Brain pericyte (primary cell): ENCODE data around the gene LZTFL1.

Experiments used
- DNase-seq: peaks from one replicate; pipeline ENCODE4 v3.0.0-alpha.2; 2012; ENCODE audit warnings: low read depth, low spot score

The LZTFL1 gene

DNA sequence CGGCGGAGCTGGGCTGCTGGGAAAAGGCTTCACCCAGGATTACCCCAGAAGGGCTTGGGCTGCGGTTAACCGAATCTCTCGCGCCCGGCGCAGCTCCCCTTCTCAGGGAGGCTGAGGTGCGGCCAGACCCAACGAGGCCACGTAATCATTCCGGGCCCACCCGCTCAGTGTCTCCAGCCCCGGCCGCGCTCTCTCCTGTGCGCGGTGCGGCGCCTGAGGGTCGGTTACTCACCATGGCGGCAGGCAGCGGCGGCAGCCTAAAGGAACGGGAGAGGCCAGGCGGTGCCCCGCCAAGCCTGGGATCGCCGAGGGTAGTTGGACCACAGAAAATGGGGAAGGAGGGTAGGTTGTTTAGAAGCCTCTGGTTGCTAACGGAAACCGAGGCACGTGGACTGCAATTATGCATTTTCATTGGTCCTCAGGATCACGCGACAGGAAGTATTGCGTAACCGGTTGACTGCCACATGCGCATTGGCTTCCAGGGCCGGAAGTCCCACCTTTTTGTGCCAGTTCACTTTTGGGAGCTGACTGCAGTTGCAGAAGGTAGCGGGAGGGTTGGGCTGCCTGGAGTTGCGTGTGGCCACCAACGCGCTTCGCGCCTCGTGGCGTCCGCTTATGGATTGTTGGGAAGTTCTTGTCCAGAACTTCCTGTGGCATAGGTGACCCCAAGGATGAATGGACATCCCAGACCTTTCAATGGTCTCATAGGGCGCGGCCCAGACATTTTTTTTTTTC lies at the start of gene LZTFL1:
Gene LZTFL1 (minus strand): TSS at position 363 of the 735 bp plus-strand sequence. CDS start 128 bp downstream, at position 235.
- peak; percentile 90 for DNase-seq

GRCh38 chr3:45890405-45890804 lies 48.5 kb upstream of the LZTFL1 start:
- no peak for DNase-seq

DNA sequence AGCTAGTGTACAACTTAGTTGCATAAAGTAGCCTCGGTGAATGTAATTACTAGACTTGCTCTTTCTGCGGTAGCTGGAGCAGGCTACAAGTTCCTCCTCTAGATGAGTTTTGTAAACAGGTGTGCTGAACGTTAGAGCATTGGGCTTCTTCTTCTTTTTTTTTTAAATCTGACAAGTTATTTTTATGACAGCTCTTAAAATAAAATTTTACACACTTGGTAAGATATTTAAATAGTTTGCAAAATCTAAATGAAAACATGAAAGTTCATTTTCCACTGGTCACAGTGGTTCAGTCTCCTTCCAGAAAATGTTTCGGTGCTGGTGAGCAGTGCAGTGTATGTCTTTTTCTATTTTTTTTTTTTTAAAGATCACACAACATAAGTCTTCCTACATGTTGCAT lies 47.4 kb upstream of the LZTFL1 start:
- no peak for DNase-seq

DNA sequence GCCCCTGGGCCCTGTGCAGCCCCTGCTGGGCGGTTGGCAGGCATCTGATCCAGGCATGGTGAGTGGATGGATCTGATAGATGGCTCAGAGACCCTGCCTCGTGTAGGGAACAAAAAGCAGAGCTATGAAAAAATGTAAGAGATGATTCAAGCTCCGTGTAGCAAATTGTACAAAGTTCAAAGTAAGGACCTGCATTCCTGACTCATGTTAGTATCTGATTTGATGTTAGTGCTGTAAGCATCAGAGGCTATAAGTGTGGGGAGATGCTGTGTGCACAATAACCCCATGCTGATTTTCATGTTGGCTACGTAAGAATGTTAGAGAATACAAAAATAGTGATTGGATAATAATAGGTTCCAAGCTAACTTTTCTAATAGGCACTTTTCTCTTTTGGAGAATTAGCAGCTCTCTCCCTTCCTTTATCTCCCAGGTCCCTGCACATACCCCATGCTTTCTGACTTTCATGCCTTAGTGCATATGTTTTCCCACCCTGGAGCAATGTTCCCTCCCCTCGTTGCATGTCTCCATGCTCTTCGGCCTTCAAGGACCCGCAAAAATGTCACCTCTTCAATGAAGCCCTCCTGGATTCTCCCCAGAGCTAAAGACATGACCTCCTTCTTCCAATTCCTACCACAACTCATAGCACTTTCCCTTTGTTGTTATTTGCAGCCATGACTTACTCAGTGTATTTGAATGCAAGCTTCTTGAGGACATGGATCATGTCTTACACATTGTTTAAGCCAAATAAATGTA lies 46.0 kb upstream of the LZTFL1 start:
- DNase-seq, result no peak

DNA sequence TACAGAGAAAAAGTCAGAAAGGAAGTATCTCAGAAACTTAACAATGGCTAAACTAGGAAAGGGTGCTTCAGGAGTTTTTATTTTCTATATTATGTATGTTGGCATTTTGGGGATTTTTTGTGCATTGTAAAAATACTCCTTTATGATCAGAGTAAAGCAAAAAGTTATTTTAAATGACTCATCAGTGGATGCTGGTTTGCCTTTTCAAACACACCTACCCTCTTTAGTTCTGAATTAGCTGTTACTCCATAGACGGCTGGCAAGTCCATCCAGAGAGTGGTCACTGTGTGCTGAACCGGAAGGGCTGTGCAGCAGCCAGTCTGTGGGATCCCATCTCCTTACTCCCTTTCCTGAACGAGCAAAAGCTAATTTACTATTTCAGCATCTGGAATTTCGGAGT lies 45.4 kb upstream of the LZTFL1 start:
- no peak for DNase-seq

GRCh38 chr3:45885979-45886705 lies 44.2 kb upstream of the LZTFL1 start, which contains the start of gene CCR9:
CCR9 (plus strand) TSS chr3:45886543; CDS start chr3:45894934, 8,391 bp downstream.
- no peak for DNase-seq

GRCh38 chr3:45884368-45885201 lies 42.7 kb upstream of the LZTFL1 start:
- no peak for DNase-seq

GRCh38 chr3:45881078-45882022 lies 39.4 kb upstream of the LZTFL1 start:
- DNase-seq, result no peak

- DNase-seq, result no peak
These were observed 38.8 kb upstream of the LZTFL1 start for GRCh38 chr3:45880725-45881077.

GRCh38 chr3:45878124-45878523 lies 36.2 kb upstream of the LZTFL1 start:
- DNase-seq, result no peak

- DNase-seq, result no peak
These were observed 32.9 kb upstream of the LZTFL1 start for GRCh38 chr3:45874677-45875346.

- no peak for DNase-seq
These were observed 31.7 kb upstream of the LZTFL1 start for GRCh38 chr3:45873638-45874037.

GRCh38 chr3:45873036-45873435 lies 31.1 kb upstream of the LZTFL1 start:
- no peak for DNase-seq

GRCh38 chr3:45872569-45872968 lies 30.6 kb upstream of the LZTFL1 start:
- no peak for DNase-seq

GRCh38 chr3:45871780-45872179 lies 29.9 kb upstream of the LZTFL1 start:
- DNase-seq, result no peak

DNA sequence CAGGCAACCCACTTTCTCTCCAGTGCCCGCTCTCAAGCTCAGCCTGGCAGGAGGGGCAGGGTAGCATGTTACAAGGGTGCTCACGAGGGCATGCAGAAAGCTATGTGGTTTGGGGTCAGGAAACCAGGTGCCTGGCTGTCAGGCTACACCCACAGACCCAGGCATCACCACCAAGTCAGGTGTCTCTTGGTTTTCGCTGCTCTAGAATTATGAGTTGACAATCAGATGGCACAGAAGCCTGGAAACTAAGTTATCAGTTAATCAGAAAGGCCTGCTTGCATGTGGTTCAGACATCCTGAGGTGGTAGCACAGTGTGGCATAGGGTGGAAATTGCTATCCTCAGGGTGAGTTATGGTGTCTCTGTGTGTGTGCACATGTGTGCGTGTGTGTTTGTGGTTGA lies 28.2 kb upstream of the LZTFL1 start:
- no peak for DNase-seq

GRCh38 chr3:45869638-45870037 lies 27.7 kb upstream of the LZTFL1 start:
- DNase-seq, result no peak

GRCh38 chr3:45868650-45869049 lies 26.7 kb upstream of the LZTFL1 start:
- no peak for DNase-seq

DNA sequence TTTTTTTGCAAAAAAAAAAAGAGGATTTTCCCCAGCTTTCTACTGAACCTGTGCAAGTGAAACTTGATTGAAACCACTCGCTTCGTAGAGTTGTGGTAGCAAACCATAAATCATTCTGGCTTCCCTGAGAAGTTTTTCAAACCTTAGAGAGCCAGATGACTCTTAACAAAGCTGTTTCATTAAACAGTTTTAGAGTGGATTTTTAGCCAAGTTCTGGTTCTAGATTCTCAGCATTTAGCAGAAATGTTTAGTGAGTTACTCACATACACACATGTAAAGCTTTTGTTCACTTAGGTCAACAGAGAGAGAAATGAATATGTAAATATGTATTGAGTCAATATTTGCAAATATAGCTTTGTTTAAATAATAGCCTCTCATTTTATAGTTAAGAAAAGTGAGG lies 26.3 kb upstream of the LZTFL1 start:
- DNase-seq, result no peak

- no peak for DNase-seq
These were observed 23.6 kb upstream of the LZTFL1 start for GRCh38 chr3:45865563-45865962.
